Medulla oblongata (tissue), 1 donor: ENCODE data around the gene TPRN.

Experiments used
- DNase-seq: peaks from one replicate; pipeline ENCODE4 v3.0.0-alpha.2; 2015; ENCODE audit errors: extremely low spot score

The TPRN gene

DNA sequence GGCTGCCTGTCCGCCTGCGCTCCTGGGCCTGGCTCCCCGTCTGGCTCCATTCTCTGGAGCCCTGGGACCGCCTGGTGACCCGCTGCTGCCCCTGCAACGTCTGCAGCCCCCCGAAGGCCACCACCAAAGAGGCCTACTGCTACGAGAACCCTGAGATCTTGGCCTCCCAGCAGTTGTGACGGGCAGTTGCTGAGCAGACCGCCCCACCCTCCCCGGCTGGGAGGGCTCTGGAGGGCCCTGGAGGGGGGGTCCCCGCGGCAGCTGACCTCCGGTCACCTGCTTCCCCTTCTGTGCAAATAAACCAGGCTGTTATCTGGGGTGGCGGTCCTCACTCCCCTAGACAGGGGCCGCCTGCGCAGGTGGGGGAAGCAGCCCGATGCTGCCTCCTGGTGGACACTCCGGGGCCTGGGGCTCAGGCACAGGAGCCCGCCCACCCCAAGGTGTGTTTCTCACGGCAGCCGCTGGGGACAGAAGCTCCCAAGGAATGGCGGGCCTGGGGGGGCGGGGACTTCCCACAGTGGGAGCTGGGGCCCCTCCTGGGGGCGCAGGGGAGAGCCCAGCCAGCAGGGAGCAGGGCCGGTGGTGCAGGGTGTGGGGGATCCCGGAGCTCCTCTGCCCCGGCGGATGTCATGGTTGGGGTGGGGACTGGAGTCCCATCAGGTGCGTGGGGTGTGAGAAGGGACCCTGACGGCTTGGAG is 35.8 kb upstream of the TPRN start:
- peak; percentile 85 for DNase-seq

DNA sequence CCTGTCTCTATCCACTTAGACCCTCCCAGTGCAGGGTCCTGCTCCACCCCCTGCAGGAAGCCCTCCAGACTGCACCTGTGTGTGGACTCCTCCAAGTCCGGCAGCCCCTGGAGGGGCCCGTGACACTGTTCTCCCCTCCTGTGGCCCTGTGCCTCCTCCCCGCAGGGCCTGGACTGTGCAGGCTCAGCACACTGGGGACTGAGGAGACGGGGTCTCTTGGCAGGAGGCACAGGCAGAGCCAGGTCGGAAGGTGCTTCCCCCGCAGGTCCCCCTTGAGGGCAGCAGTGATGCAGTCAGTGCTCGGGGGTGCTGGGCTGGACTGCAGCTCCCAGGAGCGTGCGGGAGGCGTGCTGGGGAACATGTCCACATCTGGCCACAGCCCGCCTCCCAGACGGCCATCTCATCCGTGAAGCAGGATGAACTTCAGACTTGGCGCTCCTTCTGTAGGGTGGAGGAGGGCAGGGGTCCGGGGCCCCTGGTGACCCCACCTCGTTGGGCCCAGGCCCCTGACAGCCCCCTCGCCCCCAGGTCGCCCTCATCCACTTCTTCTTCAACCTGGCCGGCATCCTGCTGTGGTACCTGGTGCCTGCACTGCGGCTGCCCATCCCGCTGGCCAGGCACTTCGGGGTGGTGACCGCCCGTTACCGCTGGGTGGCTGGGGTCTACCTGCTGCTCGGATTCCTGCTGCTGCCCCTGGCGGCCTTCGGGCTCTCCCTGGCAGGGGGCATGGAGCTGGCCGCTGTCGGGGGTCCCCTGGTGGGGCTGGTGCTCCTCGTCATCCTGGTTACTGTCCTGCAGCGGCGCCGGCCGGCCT is 35.1 kb upstream of the TPRN start:
- no peak for DNase-seq

DNA sequence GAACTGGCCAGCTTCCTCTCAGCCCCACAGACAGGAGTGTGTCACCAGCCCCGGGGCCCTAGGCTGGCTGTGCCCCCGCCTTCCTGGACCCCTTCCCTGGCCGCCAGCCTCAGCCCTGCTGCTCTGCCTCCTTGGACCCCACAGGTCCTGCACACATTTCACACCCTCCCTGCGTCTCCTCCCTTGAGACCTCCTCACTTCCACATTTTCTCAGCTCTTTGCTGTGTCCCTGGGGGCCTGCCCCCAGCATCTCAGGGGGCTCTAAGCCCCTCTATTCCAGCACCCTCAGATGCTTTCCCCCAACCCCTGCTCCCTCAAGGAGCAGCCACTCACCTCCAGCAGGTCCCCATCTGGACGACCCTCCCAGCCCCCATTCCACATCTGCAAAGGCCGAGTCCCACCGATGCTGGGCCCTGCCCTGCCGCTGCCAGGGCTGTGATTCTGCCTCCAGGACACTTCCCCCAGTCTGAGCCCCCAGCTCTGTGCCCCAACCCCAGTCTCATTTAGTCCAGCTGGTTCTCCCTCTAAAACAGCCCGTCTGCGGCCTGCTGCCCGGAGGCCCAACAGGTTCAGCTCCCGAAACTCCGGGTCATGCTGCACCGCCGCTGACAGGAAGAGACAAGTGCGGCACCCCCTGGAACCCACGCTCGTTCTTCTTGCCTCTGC is 34.4 kb upstream of the TPRN start:
- no peak for DNase-seq

DNA sequence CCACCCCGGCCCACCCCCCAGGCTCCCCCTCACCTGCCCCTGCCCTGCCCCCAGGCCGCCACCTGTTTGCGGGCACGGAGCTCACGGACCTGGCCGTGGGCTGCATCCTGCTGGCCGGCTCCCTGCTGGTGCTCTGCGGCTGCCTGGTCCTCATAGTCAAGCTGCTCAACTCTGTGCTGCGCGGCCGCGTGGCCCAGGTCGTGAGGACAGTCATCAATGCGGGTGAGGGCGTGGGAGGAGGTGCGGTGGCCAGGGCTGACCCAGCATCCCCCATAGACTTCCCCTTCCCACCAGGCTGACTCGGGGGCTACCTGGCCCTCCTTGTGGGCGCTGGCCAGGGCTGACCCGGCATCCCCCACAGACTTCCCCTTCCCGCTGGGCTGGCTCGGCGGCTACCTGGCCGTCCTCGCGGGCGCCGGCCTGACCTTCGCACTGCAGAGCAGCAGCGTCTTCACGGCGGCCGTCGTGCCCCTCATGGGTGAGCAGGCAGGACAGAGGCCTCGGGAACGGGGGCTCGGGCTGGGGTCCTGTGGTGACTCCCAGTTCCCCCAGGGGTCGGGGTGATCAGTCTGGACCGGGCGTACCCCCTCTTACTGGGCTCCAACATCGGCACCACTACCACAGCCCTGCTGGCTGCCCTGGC is 33.6 kb upstream of the TPRN start:
- no peak for DNase-seq

DNA sequence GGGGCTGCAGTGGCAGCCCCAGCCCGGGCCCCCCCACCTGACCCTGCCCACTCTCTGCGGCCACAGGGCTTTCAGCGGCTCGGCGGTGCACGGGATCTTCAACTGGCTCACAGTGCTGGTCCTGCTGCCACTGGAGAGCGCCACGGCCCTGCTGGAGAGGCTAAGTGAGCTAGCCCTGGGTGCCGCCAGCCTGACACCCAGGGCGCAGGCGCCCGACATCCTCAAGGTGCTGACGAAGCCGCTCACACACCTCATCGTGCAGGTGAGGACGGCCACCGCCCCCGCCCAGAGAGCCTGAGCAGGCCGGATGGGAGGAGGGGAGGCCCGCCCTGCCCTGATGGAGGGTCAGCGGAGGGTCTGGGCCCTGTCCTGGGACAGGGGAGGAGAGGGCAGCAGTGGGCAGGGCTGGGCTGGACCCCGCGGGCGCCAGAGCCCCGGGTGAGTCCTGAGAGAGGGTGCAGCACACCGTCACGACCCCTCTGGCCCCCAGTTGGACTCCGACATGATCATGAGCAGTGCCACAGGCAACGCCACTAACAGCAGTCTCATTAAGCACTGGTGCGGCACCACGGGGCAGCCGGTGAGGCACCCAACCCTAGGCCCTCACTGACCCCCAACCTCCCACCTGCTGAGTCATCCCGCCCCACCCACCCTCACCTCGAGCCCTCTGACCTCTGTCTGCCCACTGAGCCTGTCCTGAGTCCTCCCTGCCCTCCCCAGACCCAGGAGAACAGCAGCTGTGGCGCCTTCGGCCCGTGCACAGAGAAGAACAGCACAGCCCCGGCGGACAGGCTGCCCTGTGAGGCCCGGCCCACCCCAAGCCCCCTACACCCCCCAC is 32.8 kb upstream of the TPRN start:
- DNase-seq: no peak

DNA sequence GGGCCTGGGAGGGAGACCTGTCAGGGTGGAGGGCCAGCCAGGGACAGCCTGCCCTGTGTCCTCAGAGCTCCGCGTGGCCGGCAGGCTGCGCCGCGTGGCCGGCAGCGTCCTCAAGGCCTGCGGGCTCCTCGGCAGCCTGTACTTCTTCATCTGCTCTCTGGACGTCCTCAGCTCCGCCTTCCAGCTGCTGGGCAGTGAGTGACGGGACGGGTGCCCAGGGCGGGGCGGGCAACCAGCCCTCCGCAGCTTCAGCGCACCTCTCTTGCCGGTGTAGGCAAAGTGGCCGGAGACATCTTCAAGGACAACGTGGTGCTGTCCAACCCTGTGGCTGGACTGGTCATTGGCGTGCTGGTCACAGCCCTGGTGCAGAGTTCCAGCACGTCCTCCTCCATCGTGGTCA is 32.0 kb upstream of the TPRN start:
- no peak for DNase-seq

GRCh38 chr9:137232101-137232500 is 31.6 kb upstream of the TPRN start:
- no peak for DNase-seq

DNA sequence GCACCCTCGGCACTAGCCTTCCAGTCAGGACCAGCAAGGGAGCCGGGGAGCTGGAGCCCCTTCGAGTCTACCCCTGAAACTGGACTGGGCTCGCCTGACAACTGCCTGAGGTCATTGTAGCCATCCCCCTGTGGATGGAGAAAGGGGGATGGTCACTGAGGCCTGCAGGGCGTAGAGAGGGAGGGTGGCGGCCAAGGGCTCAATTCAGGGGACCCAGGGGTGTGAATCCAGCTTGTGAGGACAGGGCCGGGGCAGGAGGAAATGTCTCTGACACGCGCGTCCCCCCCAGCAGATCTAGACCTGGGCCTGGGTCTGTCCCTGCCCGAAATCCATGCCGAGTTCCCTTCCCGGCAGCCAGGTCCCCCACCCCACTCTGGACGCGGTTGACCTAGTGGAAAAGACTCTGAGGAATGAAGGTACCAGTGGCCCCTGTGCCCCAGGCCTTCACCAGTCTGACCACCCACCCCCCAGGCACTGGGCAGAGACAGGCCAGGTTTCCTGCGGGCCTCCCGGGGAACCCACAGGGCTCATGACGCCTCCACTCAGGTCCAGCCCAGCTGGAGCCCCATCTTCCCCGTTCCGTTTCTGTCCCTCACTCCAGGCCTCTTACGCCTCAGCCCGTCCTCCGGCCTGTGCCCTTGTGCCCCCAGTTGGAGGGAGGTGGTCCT is 31.0 kb upstream of the TPRN start:
- no peak for DNase-seq

DNA sequence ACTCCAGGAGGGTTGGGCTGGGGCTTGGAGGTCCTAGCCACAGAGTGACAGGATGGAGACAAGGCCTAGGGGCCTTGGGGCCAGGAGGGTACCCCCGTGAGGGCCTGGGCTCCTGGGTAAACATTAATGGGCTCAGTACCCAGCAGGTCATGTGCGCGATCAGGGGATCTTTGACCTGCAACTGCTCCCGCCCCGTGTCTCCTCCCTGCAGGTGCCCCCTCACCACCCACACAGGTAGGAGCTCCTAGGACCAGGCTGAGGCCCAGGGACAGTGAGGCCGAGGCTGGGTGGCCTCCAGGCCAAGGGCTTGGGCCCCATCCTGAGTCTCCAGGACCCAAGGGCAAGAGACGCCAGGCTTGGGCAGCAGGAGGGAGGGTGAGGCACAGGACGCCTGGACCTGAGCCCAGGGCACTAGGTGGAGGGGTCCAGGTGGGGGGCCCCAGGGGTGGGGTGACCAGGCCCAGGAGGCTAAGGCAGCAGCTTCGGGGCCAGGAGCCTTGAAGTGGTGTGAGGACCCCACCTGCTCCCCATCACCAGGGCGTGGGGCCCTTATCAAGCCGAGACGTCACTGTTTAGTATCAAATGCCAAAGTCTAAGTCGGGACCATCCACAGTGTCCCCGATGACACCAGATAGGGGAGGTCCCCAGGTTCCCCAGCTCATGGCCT is 30.3 kb upstream of the TPRN start, which contains the start of gene SLC34A3:
TSS of gene SLC34A3 (plus strand) at position 197 of the 667 bp plus-strand sequence. CDS start 802 bp downstream, outside the sequence.
- no peak for DNase-seq

DNA sequence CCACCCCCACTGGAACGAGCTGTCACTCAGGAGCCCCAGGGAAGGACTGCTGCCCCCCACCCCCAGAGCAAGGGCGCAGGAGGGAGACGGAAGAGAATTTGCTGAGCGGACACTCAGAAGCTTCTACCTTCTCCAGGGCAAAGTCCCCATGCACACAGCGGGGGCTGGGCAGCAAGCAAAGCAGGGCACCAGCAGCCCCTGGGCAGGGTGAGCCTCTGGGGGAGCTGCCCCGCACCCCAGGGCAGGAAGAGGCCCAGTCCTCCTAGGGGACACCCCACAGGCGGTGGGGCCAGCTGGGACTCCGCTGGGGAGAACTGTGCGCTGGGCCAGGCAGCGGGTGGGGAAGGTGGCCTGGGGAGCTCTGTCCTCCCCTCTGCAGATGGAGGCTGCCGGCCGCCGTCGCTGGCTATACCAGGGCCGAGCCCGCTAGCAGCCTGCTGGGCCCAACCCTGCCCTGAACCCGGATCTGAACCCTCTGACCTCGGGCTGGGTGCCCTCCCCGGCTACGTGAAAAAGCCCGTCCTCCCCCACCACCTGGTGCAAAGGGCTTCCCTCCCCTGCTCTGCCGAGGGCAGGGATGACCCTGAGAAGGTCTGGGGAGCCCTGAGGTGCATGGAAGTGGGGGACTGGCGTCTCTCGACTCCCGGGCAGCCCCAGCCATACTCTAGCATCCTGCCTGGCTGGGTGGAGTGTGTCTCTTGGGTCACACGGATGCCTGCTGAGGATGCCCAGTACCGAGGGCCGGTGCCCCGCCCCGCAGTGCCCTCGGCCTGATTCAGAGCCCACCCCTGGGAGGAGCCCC is 29.6 kb upstream of the TPRN start:
- no peak for DNase-seq

GRCh38 chr9:137228968-137229896 is 28.7 kb upstream of the TPRN start:
- DNase-seq: no peak

- DNase-seq: no peak
These were observed 28.0 kb upstream of the TPRN start for GRCh38 chr9:137228506-137228967.

DNA sequence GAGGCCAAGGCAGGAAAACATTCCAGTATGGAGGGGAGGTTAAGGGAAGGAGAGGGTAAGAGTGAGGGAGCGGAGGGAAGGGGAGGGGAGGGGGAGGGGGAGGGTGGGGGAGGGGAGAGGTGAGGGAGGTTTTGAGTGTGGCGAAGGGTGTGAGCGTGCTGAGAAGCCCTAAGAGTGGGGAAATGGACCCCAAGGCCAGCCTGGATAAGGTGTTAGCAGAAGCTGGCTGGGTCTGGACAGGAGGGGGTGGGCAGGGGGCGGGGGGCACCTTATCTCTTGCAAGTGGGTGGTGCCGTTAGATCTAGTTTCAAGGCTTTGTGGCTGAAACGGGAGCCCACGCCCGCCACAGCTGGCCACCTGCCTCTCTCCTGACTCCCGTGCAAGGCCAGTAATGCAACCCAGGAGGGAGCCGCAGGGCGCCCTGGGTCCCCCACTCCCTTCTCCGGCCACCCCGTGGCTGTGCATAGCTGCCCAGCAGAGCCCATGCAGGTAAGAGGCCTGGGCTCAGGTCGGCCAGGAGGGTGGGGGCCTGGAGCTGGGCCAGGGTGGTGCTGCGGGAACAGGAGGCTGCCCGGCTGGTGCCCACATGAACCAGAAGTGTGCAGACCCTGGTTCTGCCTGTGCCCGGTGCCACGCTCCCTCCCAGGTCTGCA is 27.4 kb upstream of the TPRN start:
- DNase-seq: no peak

DNA sequence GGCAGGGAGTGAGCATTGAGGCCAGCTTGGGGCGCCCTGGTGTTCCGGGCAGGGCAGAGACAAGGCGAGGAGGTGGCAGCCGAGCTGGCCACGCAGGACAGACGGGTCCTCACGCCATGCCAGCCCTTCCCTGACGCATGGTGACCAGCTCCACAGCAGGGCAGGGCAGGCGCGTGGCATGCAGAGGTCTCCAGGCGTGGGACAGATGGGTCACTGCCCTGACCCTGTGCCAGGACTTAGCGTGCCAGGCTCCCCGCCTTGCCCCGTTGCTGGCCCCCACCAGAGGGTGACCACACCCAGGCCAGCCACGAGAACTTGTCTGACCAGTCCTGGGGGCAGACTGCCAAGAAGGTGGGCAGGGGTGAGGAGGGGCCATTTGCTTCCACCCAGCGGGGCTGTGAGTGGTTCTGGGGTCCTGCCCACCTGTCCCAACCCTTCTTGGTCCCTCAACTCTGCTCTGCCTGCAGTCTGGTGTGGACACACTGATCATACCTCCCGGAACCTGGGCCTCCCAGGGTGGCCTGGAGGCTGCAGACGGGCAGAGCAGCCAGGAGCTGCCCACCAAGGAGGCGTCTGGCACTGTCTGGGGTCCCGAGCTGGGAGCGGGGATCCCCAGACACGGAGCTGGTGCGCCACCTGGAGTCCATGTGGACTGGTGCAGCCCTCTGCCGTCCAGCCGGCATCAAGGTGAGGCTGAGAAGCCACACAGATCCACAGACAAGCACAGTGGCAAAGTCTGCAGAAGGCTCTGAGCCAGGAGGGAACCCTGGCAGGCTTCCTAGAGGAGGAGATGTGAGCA is 26.7 kb upstream of the TPRN start, which contains the start of gene RNF224:
TSS of gene RNF224 (plus strand) at position 449 of the 799 bp plus-strand sequence. CDS start 834 bp downstream, outside the sequence.
- DNase-seq: peak; percentile 71

GRCh38 chr9:137226338-137227053 is 26.0 kb upstream of the TPRN start:
- no peak for DNase-seq
